ENCODE measurements around the gene KMT5B. TPM values are rescaled to one million over a fixed set of nuclear protein-coding genes. Genes with fewer than 3 reads are reported as not detected.

KMT5B gene
- total RNA-seq, 1 experiment from 2014 or later, result 45.7 TPM

DNA sequence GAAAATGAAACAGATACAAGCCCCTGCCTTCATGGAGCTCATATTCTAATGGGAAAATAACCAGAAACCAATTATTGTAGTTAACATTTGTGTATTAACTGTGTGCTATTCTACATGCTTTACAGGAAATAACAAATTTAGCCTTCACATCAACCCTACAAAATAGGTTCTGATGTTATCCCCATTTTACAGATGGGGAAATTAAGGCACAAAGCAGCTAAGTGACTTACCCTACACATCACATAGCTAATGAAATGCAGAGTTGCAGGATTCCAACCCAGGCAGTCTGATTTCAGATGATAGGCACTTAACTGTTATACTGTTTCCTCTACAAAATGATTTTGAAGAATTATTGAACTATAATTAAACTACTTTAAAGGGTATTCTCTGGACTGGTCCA, 43.7 kb downstream of the KMT5B start:
- H3K79me2 ChIP-seq (ENCODE audit: low read depth), result no peaks in the 10 kb centered on the region
- no peak overlapping the region for H3K4me2 ChIP-seq
- H3K27me3 ChIP-seq (ENCODE audit: insufficient read depth, low read depth), result no peaks in the 10 kb centered on the region
- no peak overlapping the region for H2AFZ ChIP-seq
- H3K36me3 ChIP-seq (ENCODE audit: low read depth), result peaks cover 41% of the 10 kb centered on the region
- H4K20me1 ChIP-seq (ENCODE audit: insufficient read depth), result no peaks in the 10 kb centered on the region
- TF ChIP-seq CTCF (conservative IDR thresholded peaks at IDR 0.05) (no peak), EZH2 (IDR thresholded peaks at IDR 0.05; ENCODE audit: low read depth) (no peak)
- no peak overlapping the region for H3K4me3 ChIP-seq
- POLR2A ChIA-PET (ENCODE audit: unreplicated experiment), result no interaction called here
- no TSS peak for BruUV-seq (replicated peaks)
- no peak overlapping the region for H3K27ac ChIP-seq
- no peak for DNase-seq
- H3K4me1 ChIP-seq (replicated peaks; ENCODE audit: insufficient read depth), result peaks cover 7% of the 10 kb centered on the region; the same call in 1 of the 2 replicates
- no peaks in the 10 kb centered on the region for H3K9me2 ChIP-seq (ENCODE audit: insufficient read depth)
- H3F3A ChIP-seq (ENCODE audit: insufficient read depth, low read depth), result peaks cover 9% of the 10 kb centered on the region; the same call in 1 of the 2 replicates
- H3K9me3 ChIP-seq (ENCODE audit: insufficient read depth, low read depth), result no peaks in the 10 kb centered on the region
- CTCF ChIA-PET, result no interaction called here
- intact Hi-C loops (cut with micrococcal nuclease; ENCODE audit: unreplicated experiment), result no loop called here

DNA sequence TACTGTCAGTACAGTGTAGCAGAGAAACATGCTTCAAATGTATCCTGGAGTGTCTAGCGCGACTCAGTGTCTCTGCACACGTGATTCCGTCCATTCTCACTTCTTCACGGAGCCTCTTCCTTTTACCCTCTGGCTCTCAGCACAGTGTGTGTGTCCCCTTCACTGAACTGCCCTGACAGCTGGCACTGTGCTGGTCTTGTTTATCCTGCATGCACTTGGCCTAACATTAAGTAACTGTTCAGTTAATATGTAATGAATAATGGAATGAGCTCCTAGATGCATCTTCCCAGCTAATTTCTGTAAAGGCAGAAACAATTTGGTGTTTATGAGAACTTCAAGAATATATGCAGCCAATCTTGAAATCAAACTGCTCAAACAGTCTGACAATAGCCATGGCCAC, 44.4 kb downstream of the KMT5B start:
- intact Hi-C loops (cut with micrococcal nuclease; ENCODE audit: unreplicated experiment), result no loop called here
- DNase-seq, result no peak
- no peak overlapping the region for H3K4me3 ChIP-seq
- ChIA-PET CTCF (no interaction called here), POLR2A (ENCODE audit: unreplicated experiment) (no interaction called here)
- TF ChIP-seq EZH2 (IDR thresholded peaks at IDR 0.05; ENCODE audit: low read depth) (no peak), CTCF (conservative IDR thresholded peaks at IDR 0.05) (no peak)
- no peaks in the 10 kb centered on the region for H4K20me1 ChIP-seq (ENCODE audit: insufficient read depth)
- H3K27ac ChIP-seq, result no peak overlapping the region
- no peaks in the 10 kb centered on the region for H3K9me2 ChIP-seq (ENCODE audit: insufficient read depth)
- peaks cover 9% of the 10 kb centered on the region; the same call in 1 of the 2 replicates for H3F3A ChIP-seq (ENCODE audit: insufficient read depth, low read depth)
- BruUV-seq (replicated peaks), result no TSS peak
- no peaks in the 10 kb centered on the region for H3K79me2 ChIP-seq (ENCODE audit: low read depth)
- H3K27me3 ChIP-seq (ENCODE audit: insufficient read depth, low read depth), result no peaks in the 10 kb centered on the region
- peaks cover 11% of the 10 kb centered on the region; the same call in 1 of the 2 replicates for H3K4me1 ChIP-seq (replicated peaks; ENCODE audit: insufficient read depth)
- H3K9me3 ChIP-seq (ENCODE audit: insufficient read depth, low read depth), result no peaks in the 10 kb centered on the region
- H3K4me2 ChIP-seq, result no peak overlapping the region
- peaks cover 38% of the 10 kb centered on the region for H3K36me3 ChIP-seq (ENCODE audit: low read depth)
- no peak overlapping the region for H2AFZ ChIP-seq

DNA sequence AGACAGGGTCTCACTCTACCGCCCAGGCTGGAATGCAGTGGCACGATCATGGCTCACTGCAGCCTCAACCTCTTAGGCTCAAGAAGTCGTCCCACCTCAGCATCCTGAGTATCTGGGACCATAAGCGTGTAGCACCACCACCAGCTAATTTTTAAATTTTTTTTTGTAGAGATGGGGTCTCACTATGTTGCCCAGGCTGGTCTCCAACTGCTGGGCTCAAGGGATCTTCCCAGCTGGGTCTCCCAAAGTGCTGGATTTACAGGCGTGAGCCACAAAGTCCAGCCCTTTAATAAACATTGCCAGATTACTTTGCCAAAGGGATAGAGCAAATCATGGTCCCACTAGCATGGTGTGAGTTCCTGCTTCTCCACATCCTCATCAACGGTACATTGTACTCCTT, 45.6 kb downstream of the KMT5B start:
- Histone ChIP-seq H3K27me3 (ENCODE audit: insufficient read depth, low read depth) (no peaks in the 10 kb centered on the region), H4K20me1 (ENCODE audit: insufficient read depth) (no peaks in the 10 kb centered on the region), H3K36me3 (ENCODE audit: low read depth) (peaks cover 35% of the 10 kb centered on the region), H3K9me2 (ENCODE audit: insufficient read depth) (no peaks in the 10 kb centered on the region), H3K4me1 (replicated peaks; ENCODE audit: insufficient read depth) (peaks cover 11% of the 10 kb centered on the region; the same call in 1 of the 2 replicates), H3K27ac (no peak overlapping the region), H3F3A (ENCODE audit: insufficient read depth, low read depth) (peaks cover 9% of the 10 kb centered on the region; the same call in 1 of the 2 replicates), H3K4me2 (no peak overlapping the region), H3K79me2 (ENCODE audit: low read depth) (no peaks in the 10 kb centered on the region), H2AFZ (no peak overlapping the region), H3K4me3 (no peak overlapping the region), H3K9me3 (ENCODE audit: insufficient read depth, low read depth) (no peaks in the 10 kb centered on the region)
- TF ChIP-seq CTCF (conservative IDR thresholded peaks at IDR 0.05) (no peak), EZH2 (IDR thresholded peaks at IDR 0.05; ENCODE audit: low read depth) (no peak)
- no peak for DNase-seq
- BruUV-seq (replicated peaks), result no TSS peak
- ChIA-PET CTCF (interaction anchor here (0.6 kb wide), 1 partner anchor 10 kb away, joined by 3 read pairs; no protein-coding TSS in a partner anchor), POLR2A (ENCODE audit: unreplicated experiment) (no interaction called here)
- intact Hi-C loops (cut with micrococcal nuclease; ENCODE audit: unreplicated experiment), result no loop called here

Measured in PC-9 (cell line).